ENCODE measurements around the gene ELMO1. TPM values are rescaled to one million over a fixed set of nuclear protein-coding genes. Genes with fewer than 3 reads are reported as not detected.

Gene ELMO1
- total and polyA plus RNA-seq, 2 donors from 2014 or later: 6.0 to 35.4 TPM

DNA sequence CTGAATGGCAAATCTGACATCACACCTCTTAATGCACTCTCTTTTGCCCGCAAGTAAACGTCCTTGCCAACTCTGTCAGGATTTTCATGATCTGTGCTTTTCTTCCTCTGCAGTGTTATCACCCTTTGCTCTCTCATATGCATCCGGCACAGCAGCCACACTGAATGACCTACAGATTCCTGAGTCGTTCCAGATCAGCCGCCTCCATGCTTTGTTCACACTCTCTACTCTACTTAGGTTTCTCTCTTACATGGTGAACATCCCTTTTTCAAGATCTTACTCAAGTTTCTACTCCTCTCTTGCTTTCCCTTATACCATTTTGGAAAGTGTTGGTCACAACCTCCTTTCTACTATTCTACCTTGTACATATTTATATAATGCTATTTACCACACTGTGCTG lies 596.6 kb downstream of the ELMO1 start:
- no peak for FAIRE-seq

GRCh38 chr7:36851382-36851781 lies 597.3 kb downstream of the ELMO1 start:
- H3K27ac ChIP-seq (ENCODE audit: low read depth in 2 of 2, low read length in 2 of 2): no peak overlapping the region
- no peak for FAIRE-seq
- no peak overlapping the region for H3K4me3 ChIP-seq (ENCODE audit: low read length in 3 of 3)
- H3K9me3 ChIP-seq (ENCODE audit: control insufficient read depth in 2 of 3, insufficient read depth in 1 of 3, low read length in 3 of 3): no peaks in the 10 kb centered on the region
- H3K9ac ChIP-seq (ENCODE audit: low read length in 3 of 3): no peak overlapping the region
- no peaks in the 10 kb centered on the region for H3K4me1 ChIP-seq (ENCODE audit: control insufficient read depth in 2 of 3, insufficient read depth in 2 of 3, low read depth in 1 of 3, low read length in 3 of 3)
- DNase-seq: no peak
- intact Hi-C loops (cut with DNase I): no loop called here
- TF ChIP-seq CTCF (IDR thresholded peaks at IDR 0.05; ENCODE audit: borderline replicate concordance, extremely low read depth, insufficient read depth): no peak
- H3K36me3 ChIP-seq (ENCODE audit: control insufficient read depth in 2 of 3, insufficient read depth in 3 of 3, low read length in 3 of 3): no peaks in the 10 kb centered on the region
- no peaks in the 10 kb centered on the region for H3K27me3 ChIP-seq (ENCODE audit: control insufficient read depth, insufficient read depth, low read length)

More for the DNA sequence above, 596.6 kb downstream of the ELMO1 start:
- Histone ChIP-seq H3K27me3 (ENCODE audit: control insufficient read depth, insufficient read depth, low read length) (no peaks in the 10 kb centered on the region), H3K36me3 (ENCODE audit: control insufficient read depth in 2 of 3, insufficient read depth in 3 of 3, low read length in 3 of 3) (no peaks in the 10 kb centered on the region), H3K9ac (ENCODE audit: low read length in 3 of 3) (no peak overlapping the region), H3K27ac (ENCODE audit: low read depth in 2 of 2, low read length in 2 of 2) (no peak overlapping the region), H3K4me1 (ENCODE audit: control insufficient read depth in 2 of 3, insufficient read depth in 2 of 3, low read depth in 1 of 3, low read length in 3 of 3) (no peaks in the 10 kb centered on the region), H3K4me3 (ENCODE audit: low read length in 3 of 3) (no peak overlapping the region), H3K9me3 (ENCODE audit: control insufficient read depth in 2 of 3, insufficient read depth in 1 of 3, low read length in 3 of 3) (no peaks in the 10 kb centered on the region)
- no peak for TF ChIP-seq CTCF (IDR thresholded peaks at IDR 0.05; ENCODE audit: borderline replicate concordance, extremely low read depth, insufficient read depth)
- intact Hi-C loops (cut with DNase I): no loop called here
- peak in 3 of 5 donors; percentile 19 to 52 (median 45) for DNase-seq

GRCh38 chr7:36847946-36848345 lies 600.7 kb downstream of the ELMO1 start:
- no peaks in the 10 kb centered on the region for H3K36me3 ChIP-seq (ENCODE audit: control insufficient read depth in 2 of 3, insufficient read depth in 3 of 3, low read length in 3 of 3)
- no peaks in the 10 kb centered on the region for H3K4me1 ChIP-seq (ENCODE audit: control insufficient read depth in 2 of 3, insufficient read depth in 2 of 3, low read depth in 1 of 3, low read length in 3 of 3)
- intact Hi-C loops (cut with DNase I): no loop called here
- no peaks in the 10 kb centered on the region for H3K27me3 ChIP-seq (ENCODE audit: control insufficient read depth, insufficient read depth, low read length)
- no peaks in the 10 kb centered on the region for H3K9me3 ChIP-seq (ENCODE audit: control insufficient read depth in 2 of 3, insufficient read depth in 1 of 3, low read length in 3 of 3)
- H3K4me3 ChIP-seq (ENCODE audit: low read length in 3 of 3): no peak overlapping the region
- H3K27ac ChIP-seq (ENCODE audit: low read depth in 2 of 2, low read length in 2 of 2): no peak overlapping the region
- no peak for FAIRE-seq
- no peak for TF ChIP-seq CTCF (IDR thresholded peaks at IDR 0.05; ENCODE audit: borderline replicate concordance, extremely low read depth, insufficient read depth)
- no peak for DNase-seq
- no peak overlapping the region for H3K9ac ChIP-seq (ENCODE audit: low read length in 3 of 3)

DNA sequence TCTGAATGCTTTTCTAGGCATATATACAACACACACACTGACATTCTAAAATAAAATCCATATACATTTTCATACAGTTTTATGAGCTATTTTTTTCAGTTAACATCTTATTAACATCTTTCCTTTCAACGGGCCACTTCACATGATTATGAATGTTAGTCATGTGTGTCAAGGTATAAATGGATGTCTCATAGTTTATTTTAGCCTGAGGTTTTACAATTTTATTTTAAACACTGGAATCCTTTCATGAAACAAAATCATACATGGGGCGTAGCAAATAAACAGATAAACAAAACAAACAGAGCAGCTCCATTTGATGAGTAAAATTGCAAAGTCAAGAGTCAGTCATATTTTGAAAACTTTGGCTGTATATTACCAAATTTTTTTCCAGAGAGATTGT lies 604.3 kb downstream of the ELMO1 start:
- FAIRE-seq (no peak), DNase-seq (no peak)
- Histone ChIP-seq H3K27me3 (ENCODE audit: control insufficient read depth, insufficient read depth, low read length) (no peaks in the 10 kb centered on the region), H3K4me3 (ENCODE audit: low read length in 3 of 3) (no peak overlapping the region), H3K9me3 (ENCODE audit: control insufficient read depth in 2 of 3, insufficient read depth in 1 of 3, low read length in 3 of 3) (no peaks in the 10 kb centered on the region), H3K9ac (ENCODE audit: low read length in 3 of 3) (no peak overlapping the region), H3K27ac (ENCODE audit: low read depth in 2 of 2, low read length in 2 of 2) (no peak overlapping the region), H3K4me1 (ENCODE audit: control insufficient read depth in 2 of 3, insufficient read depth in 2 of 3, low read depth in 1 of 3, low read length in 3 of 3) (no peaks in the 10 kb centered on the region), H3K36me3 (ENCODE audit: control insufficient read depth in 2 of 3, insufficient read depth in 3 of 3, low read length in 3 of 3) (no peaks in the 10 kb centered on the region)
- intact Hi-C loops (cut with DNase I): no loop called here
- no peak for TF ChIP-seq CTCF (IDR thresholded peaks at IDR 0.05; ENCODE audit: borderline replicate concordance, extremely low read depth, insufficient read depth)

Data from kidney (tissue), 14 donors.